ENCODE measurements around the gene PCOLCE2. TPM values are rescaled to one million over a fixed set of nuclear protein-coding genes. Genes with fewer than 3 reads are reported as not detected.

PCOLCE2 gene
- total and polyA plus RNA-seq, 2 of the 8 experiments (the other 6 are each of a cell fraction or from before 2014, with no cell fraction given): 11.1 to 12.6 TPM

DNA sequence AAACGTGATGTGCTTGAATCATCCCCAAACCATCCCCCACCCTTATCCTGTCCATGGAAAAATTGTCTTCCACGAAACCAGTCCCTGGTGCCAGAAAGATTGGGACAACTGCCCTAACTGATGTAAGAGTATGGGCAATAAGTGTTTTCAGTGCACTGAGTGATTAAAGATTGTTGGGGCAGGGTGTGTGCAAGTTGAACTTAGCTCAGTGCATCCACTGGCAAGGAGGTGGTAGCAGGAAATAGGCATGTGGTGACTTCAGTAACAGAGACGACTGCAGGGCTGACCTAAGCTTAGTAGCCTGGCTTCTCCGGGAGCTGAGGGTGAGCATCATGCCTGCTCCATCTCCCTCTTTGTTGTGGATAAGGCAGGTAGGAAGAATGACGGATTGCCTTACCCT lies 47.1 kb upstream of the PCOLCE2 start:
- H3K4ac ChIP-seq (replicated peaks; ENCODE audit: insufficient read length, low read depth, low read length): no peak overlapping the region
- no peak overlapping the region for H3K23ac ChIP-seq (ENCODE audit: insufficient read length)
- no peak overlapping the region for H3K4me2 ChIP-seq (ENCODE audit: insufficient read depth in 1 of 2, low read depth in 2 of 2, low read length in 2 of 2)
- H3K79me1 ChIP-seq (ENCODE audit: low read depth, low read length): no peaks in the 10 kb centered on the region
- H2BK20ac ChIP-seq (ENCODE audit: low read length): no peak overlapping the region
- H3K23me2 ChIP-seq (ENCODE audit: low read depth, low read length): no peaks in the 10 kb centered on the region
- H3K56ac ChIP-seq (replicated peaks; ENCODE audit: insufficient read length, low read depth, low read length): no peak overlapping the region
- H2BK5ac ChIP-seq (ENCODE audit: low read depth, low read length): no peak overlapping the region
- H3K4me1 ChIP-seq (replicated peaks in 1 of 4; ENCODE audit: control insufficient read depth in 3 of 4, insufficient read depth in 4 of 4, low read length in 3 of 4): no peaks in the 10 kb centered on the region
- no peak overlapping the region for H3K9ac ChIP-seq (replicated peaks in 1 of 4; ENCODE audit: extremely low read depth in 1 of 4, low read depth in 3 of 4, low read length in 3 of 4)
- no peaks in the 10 kb centered on the region for H4K20me1 ChIP-seq (replicated peaks in 1 of 2; ENCODE audit: control insufficient read depth in 1 of 2, insufficient read depth in 2 of 2, low read length in 2 of 2)
- no peak overlapping the region for H4K5ac ChIP-seq (ENCODE audit: insufficient read length, low read depth, low read length)
- FAIRE-seq (no peak), DNase-seq (ENCODE audit: low read depth in 1 of 2, low spot score in 2 of 2) (no peak)
- no peaks in the 10 kb centered on the region for H3K27me3 ChIP-seq (replicated peaks in 1 of 4; ENCODE audit: control insufficient read depth in 3 of 4, extremely low read depth in 1 of 4, insufficient read depth in 3 of 4, low read length in 3 of 4)
- H2BK120ac ChIP-seq (replicated peaks; ENCODE audit: low read depth, low read length): no peak overlapping the region
- H3K4me3 ChIP-seq (ENCODE audit: extremely low read depth in 1 of 4, insufficient read depth in 2 of 4, low read depth in 3 of 4, low read length in 4 of 4): no peak overlapping the region
- H4K8ac ChIP-seq (ENCODE audit: extremely low read depth, insufficient read depth, low read length): no peak overlapping the region
- H3K14ac ChIP-seq (ENCODE audit: insufficient read length): no peak overlapping the region
- H2BK15ac ChIP-seq (ENCODE audit: low read length): no peak overlapping the region
- no peak overlapping the region for H2BK12ac ChIP-seq (ENCODE audit: low read depth, low read length)
- H3K36me3 ChIP-seq (ENCODE audit: control insufficient read depth in 2 of 4, insufficient read depth in 4 of 4, low read length in 3 of 4): no peaks in the 10 kb centered on the region
- no peak overlapping the region for H2AK5ac ChIP-seq (ENCODE audit: low read depth, low read length)
- POLR2A ChIA-PET (ENCODE audit: partially characterized antibody): interaction anchor here (1.2 kb wide), 1 partner anchor 66 kb away, joined by 3 read pairs; the partner anchor contains the start of gene U2SURP
- H2AFZ ChIP-seq (ENCODE audit: low read length): no peak overlapping the region
- TF ChIP-seq EP300 (IDR thresholded peaks at IDR 0.05; ENCODE audit: borderline replicate concordance in 1 of 2, low read depth in 2 of 2, low read length in 2 of 2): no peak
- TF ChIP-seq TAF1 (IDR thresholded peaks at IDR 0.05; ENCODE audit: low read depth, low read length): no peak
- TF ChIP-seq RBBP5 (IDR thresholded peaks at IDR 0.05; ENCODE audit: borderline replicate concordance, low read depth, low read length): no peak
- no peak for TF ChIP-seq RAD21 (IDR thresholded peaks at IDR 0.05 in 1 of 2, conservative IDR thresholded peaks at IDR 0.05 in 1 of 2; ENCODE audit: low read depth in 2 of 2, low read length in 2 of 2)
- no peak for TF ChIP-seq JUN (IDR thresholded peaks at IDR 0.05; ENCODE audit: low read depth, low read length)
- no peak for TF ChIP-seq SP2 (IDR thresholded peaks at IDR 0.05; ENCODE audit: low read length)
- H3K9me3 ChIP-seq (ENCODE audit: insufficient read depth in 2 of 2, low read depth in 1 of 2, low read length in 1 of 2): no peaks in the 10 kb centered on the region
- no peak overlapping the region for H3K18ac ChIP-seq (ENCODE audit: extremely low read depth, low read length)
- CTCF ChIA-PET (ENCODE audit: partially characterized antibody): interaction anchor here (1.2 to 2.7 kb wide), 2 partner anchors 48 to 108 kb away, joined by 4 to 12 read pairs; no protein-coding TSS in a partner anchor
- no peaks in the 10 kb centered on the region for H3K79me2 ChIP-seq (ENCODE audit: control insufficient read depth in 1 of 2, insufficient read depth in 2 of 2, low read length in 2 of 2)
- 91% methylated on average over 5 of the region's 5 CpGs; no CpG with 5 or more reads in 1 of the 2 experiments for WGBS, 2 experiments (ENCODE audit: extremely low coverage in 1 of 2, insufficient coverage in 1 of 2, insufficient read length in 1 of 2, insufficient replicate concordance in 2 of 2, low coverage in 1 of 2, low lambda C conversion rate in 2 of 2, missing lambda C conversion rate in 1 of 2)
- H3K27ac ChIP-seq (ENCODE audit: low read depth, low read length): no peak overlapping the region
- H4K91ac ChIP-seq (replicated peaks; ENCODE audit: insufficient read length, low read length): no peak overlapping the region

All from H1 (cell line).